KG1 (cell line): ENCODE results near the gene TOMM20.

Experiments used
- DNase-seq: peaks from one replicate; lab custom pipeline; 2025; lab: John Stamatoyannopoulos, UW

TOMM20 gene

DNA sequence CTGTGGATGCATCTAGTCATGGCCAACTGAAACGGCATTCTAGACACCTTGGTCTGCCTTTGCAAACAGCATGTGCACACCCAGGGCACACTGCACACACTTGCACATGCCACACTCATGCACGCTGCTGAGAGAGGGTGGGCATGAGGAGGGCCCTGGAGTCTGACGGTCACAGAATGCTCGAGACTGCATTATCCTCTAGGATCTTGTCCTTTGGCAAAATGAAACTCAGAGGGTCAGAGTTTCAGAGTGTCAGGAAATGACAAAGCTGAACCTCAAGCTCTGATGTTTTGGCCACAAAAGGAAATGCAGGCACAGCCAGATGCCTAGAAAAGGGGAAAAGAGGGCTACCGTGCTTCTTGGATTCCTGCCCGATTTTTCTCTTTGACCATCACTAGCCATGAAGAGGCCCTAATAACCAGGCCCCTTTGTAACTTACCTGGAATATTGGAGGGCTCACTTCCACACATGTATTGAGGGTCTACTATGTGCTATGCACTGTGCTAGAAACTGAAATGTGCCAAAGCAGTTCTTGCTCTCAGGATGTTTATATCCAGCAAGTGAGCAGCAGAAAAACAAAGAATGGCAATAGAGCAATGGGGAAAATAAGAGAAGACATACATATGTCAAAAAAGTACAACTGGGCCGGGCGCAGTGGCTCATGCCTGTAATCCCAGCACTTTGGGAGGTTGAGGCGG lies 65.4 kb downstream of the TOMM20 start:
- DNase-seq: peak; percentile 51

DNA sequence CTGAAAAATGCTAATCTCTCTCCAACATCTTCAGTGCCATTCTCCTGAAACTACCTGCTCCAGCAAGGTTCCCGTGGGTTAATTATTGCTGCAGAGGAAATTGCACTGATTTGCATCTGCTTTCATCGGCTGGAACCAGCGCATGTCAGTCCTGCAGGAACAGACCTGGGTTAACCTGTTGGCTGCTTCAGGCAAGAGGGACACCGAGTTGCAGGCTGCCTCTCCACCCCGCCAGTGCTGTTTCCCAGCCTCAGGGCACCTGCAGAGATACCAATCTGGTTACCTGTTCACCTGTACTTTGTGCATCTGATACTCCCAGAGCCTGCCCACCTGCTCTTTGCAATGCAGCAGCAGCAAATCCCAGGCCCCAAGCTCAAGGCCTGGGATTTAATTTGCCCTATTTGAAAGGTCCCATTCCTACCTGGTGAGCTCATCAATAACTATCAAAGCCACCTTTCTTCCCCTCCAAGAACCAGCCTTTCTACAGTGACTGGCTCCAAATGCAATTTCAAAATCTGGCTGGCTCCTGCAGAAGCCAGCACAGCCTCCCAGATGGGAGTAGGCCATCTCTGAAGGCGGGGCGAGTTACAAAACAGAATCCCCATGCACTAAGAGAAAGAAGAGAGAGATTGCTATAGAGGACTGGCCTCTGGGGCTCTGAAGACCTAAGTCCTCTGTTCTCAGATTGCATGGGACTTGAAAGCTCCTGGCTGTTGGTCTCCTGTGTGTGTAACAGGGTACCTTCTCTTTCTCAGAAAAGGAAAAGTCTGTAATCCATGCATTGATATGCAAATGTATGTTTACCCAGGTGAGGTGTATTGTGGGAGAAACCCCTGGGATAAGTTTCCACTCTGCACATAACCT lies 67.8 kb downstream of the TOMM20 start:
- DNase-seq: no peak
